IMR-90 (cell line): ENCODE measurements around the gene EME2. TPM values are rescaled to one million over a fixed set of nuclear protein-coding genes. Genes with fewer than 3 reads are reported as not detected.

Source experiments
- ATAC-seq: fragments of 200-7000 bp; cut with Tn5 transposase; 2 replicates; pipeline ENCODE4 v1.9.1; 2020; ENCODE audit warnings: low read depth, mild to moderate bottlenecking, moderate library complexity
- BruUV-seq: library from RNA; stranded (reverse); fragments of 400-500 nt; replicated peaks from 2 replicates; lab custom pipeline; 2021; lab: Mats Ljungman, UMichigan
- CTCF ChIA-PET: fragments of 300-600 bp; formaldehyde crosslinking; extraction: SDS; loops from one replicate; lab custom pipeline; 2021; ENCODE audit warnings: antibody characterized with exemption; lab: Yijun Ruan, JAX
- POLR2A ChIA-PET: fragments of 300-600 bp; sonication (Branson Sonifier 250); formaldehyde crosslinking; loops from one replicate; lab custom pipeline; 2022; ENCODE audit warnings: antibody characterized with exemption; ENCODE audit not compliant: unreplicated experiment; lab: Charles Lee
- DNase-seq: peaks from one replicate; pipeline ENCODE4 v3.0.0; 2013
- H2AFZ ChIP-seq: replicated peaks from 2 replicates; pipeline ENCODE3; 2013; ENCODE audit warnings: low read length, mild to moderate bottlenecking; ENCODE audit not compliant: poor library complexity
- H2AK5ac ChIP-seq: 2 replicates; pipeline ENCODE4 v1.6.1; 2013; ENCODE audit warnings: low read depth, low read length, inconsistent platforms
- H2AK9ac ChIP-seq: replicated peaks from 2 replicates; pipeline ENCODE3; 2013; ENCODE audit warnings: mild to moderate bottlenecking, low read depth, low read length, moderate library complexity; ENCODE audit not compliant: poor library complexity
- H2BK120ac ChIP-seq: 2 replicates; pipeline ENCODE4 v1.6.1; 2013; ENCODE audit warnings: low read depth, low read length, inconsistent platforms
- H2BK15ac ChIP-seq: 3 replicates; pipeline ENCODE4 v1.6.1; 2013; ENCODE audit warnings: low read depth, low read length, inconsistent platforms
- H2BK20ac ChIP-seq: 2 replicates; pipeline ENCODE4 v1.6.1; 2013; ENCODE audit warnings: low read depth, mild to moderate bottlenecking, inconsistent platforms, low read length, moderate library complexity
- H2BK5ac ChIP-seq: 2 replicates; pipeline ENCODE4 v1.6.1; 2013; ENCODE audit warnings: mild to moderate bottlenecking, low read depth, low read length, inconsistent platforms; ENCODE audit not compliant: poor library complexity, severe bottlenecking
- H3K14ac ChIP-seq: replicated peaks from 2 replicates; pipeline ENCODE4 v1.6.1; 2013; ENCODE audit warnings: low read depth, low read length, inconsistent platforms
- H3K18ac ChIP-seq: 2 replicates; pipeline ENCODE4 v1.6.1; 2013; ENCODE audit warnings: low read depth, low read length, control low read depth
- H3K23ac ChIP-seq: 2 replicates; pipeline ENCODE4 v1.6.1; 2013; ENCODE audit warnings: low read depth, low read length, inconsistent platforms
- H3K27ac ChIP-seq: 2 replicates; pipeline ENCODE4 v1.5.1; 2013; ENCODE audit warnings: mild to moderate bottlenecking, control low read depth, low read length; ENCODE audit not compliant: insufficient read depth
- H3K27me3 ChIP-seq: 2 replicates; pipeline ENCODE4 v1.6.1; 2013; ENCODE audit warnings: low read length; ENCODE audit not compliant: control insufficient read depth, insufficient read depth
- H3K36me3 ChIP-seq: 2 replicates; pipeline ENCODE4 v1.6.1; 2013; ENCODE audit warnings: low read length, mixed read lengths; ENCODE audit not compliant: control insufficient read depth, insufficient read depth
- H3K4ac ChIP-seq: 2 replicates; pipeline ENCODE4 v1.6.1; 2013; ENCODE audit warnings: low read depth, low read length, inconsistent platforms
- H3K4me1 ChIP-seq: 2 replicates; pipeline ENCODE4 v1.6.1; 2013; ENCODE audit warnings: low read length, mixed read lengths; ENCODE audit not compliant: control insufficient read depth, insufficient read depth
- H3K4me2 ChIP-seq: 2 replicates; pipeline ENCODE4 v1.6.1; 2013; ENCODE audit warnings: low read depth, mild to moderate bottlenecking, control low read depth, low read length, moderate library complexity
- H3K4me3 ChIP-seq: 2 replicates; pipeline ENCODE4 v1.5.1; 2013; ENCODE audit warnings: low read depth, mild to moderate bottlenecking, control low read depth, low read length, moderate library complexity; ENCODE audit not compliant: insufficient read depth
- H3K56ac ChIP-seq: 2 replicates; pipeline ENCODE4 v1.6.1; 2013; ENCODE audit warnings: low read length, inconsistent platforms; ENCODE audit not compliant: insufficient read depth; ENCODE audit errors: extremely low read depth
- H3K79me1 ChIP-seq, 2 experiments: 2 replicates each; pipeline ENCODE4 v1.6.1; 2013; ENCODE audit warnings: low read length in 2 of 2, inconsistent platforms in 1 of 2, low read depth in 1 of 2
- H3K9ac ChIP-seq: 2 replicates; pipeline ENCODE4 v1.6.1; 2013; ENCODE audit warnings: low read depth, low read length, control low read depth
- H3K9me1 ChIP-seq: 2 replicates; pipeline ENCODE4 v1.6.1; 2013; ENCODE audit warnings: low read length, inconsistent platforms; ENCODE audit not compliant: insufficient read depth
- H3K9me3 ChIP-seq: 2 replicates; pipeline ENCODE4 v1.6.1; 2013; ENCODE audit warnings: low read length; ENCODE audit not compliant: control insufficient read depth, insufficient read depth
- H4K20me1 ChIP-seq: 2 replicates; pipeline ENCODE4 v1.6.1; 2013; ENCODE audit warnings: low read length, inconsistent platforms; ENCODE audit not compliant: insufficient read depth
- H4K5ac ChIP-seq: 2 replicates; pipeline ENCODE4 v1.6.1; 2013; ENCODE audit warnings: mild to moderate bottlenecking, low read depth, low read length, control low read depth
- H4K8ac ChIP-seq, 2 experiments: 2 replicates each; pipeline ENCODE4 v1.6.1; 2013; ENCODE audit warnings: low read depth in 2 of 2, low read length in 2 of 2, control low read depth in 1 of 2, inconsistent platforms in 1 of 2
- H4K91ac ChIP-seq: 2 replicates; pipeline ENCODE4 v1.6.1; 2013; ENCODE audit warnings: low read depth, low read length, inconsistent platforms; ENCODE audit not compliant: insufficient read depth
- BHLHE40 ChIP-seq: fragments of 150-350 bp; IDR thresholded peaks from 2 replicates; pipeline ENCODE4 v1.6.1; 2016; ENCODE audit warnings: mild to moderate bottlenecking, low read depth, low read length
- CEBPB ChIP-seq: IDR thresholded peaks from 2 replicates; pipeline ENCODE4 v1.6.1; 2012; ENCODE audit warnings: low read depth, low read length, improper control_type of control experiment
- FOS ChIP-seq: fragments of 150-350 bp; IDR thresholded peaks from 2 replicates; pipeline ENCODE4 v1.6.1; 2016; ENCODE audit warnings: low read depth, low read length
- MAFK ChIP-seq: IDR thresholded peaks from 2 replicates; pipeline ENCODE4 v1.6.1; 2012; ENCODE audit warnings: low read depth, low read length, improper control_type of control experiment
- MXI1 ChIP-seq: IDR thresholded peaks from 2 replicates; pipeline ENCODE4 v1.6.1; 2012; ENCODE audit warnings: low read depth, mild to moderate bottlenecking, low read length, moderate library complexity, borderline replicate concordance
- NFE2L2 ChIP-seq: fragments of 150-350 bp; IDR thresholded peaks from 2 replicates; pipeline ENCODE4 v1.6.1; 2016; ENCODE audit warnings: low read depth, mild to moderate bottlenecking, low read length
- POLR2A ChIP-seq: IDR thresholded peaks from 2 replicates; pipeline ENCODE4 v1.6.1; 2012; ENCODE audit warnings: mild to moderate bottlenecking, low read depth, low read length
- RCOR1 ChIP-seq: IDR thresholded peaks from 2 replicates; pipeline ENCODE4 v1.6.1; 2012; ENCODE audit warnings: mild to moderate bottlenecking, low read length, improper control_type of control experiment; ENCODE audit not compliant: insufficient replicate concordance
- RFX5 ChIP-seq: IDR thresholded peaks from 2 replicates; pipeline ENCODE4 v1.8.0; 2012; ENCODE audit warnings: low read depth, mild to moderate bottlenecking, low read length, moderate library complexity
- SMC3 ChIP-seq: fragments of 150-350 bp; IDR thresholded peaks from 2 replicates; pipeline ENCODE4 v1.6.1; 2016; ENCODE audit warnings: low read depth, mild to moderate bottlenecking, antibody characterized with exemption, low read length, moderate library complexity
- WGBS, 2 experiments: methylation state at CpG; one replicate each; pipeline versions ENCODE4 v1.1.5 to v1.1.7; 2013; ENCODE audit warnings: missing lambda C conversion rate in 2 of 2; ENCODE audit not compliant: insufficient read length in 1 of 2; ENCODE audit errors: extremely low coverage in 2 of 2; 5-methylcytosine and 5-hydroxymethylcytosine counted together
- dilution Hi-C: fragments of 300-500 bp; cut with HindIII; formaldehyde crosslinking; loops from one replicate; pipeline ENCODE4 v1.14.3; 2018; ENCODE audit warnings: low sequenced_read_pairs; ENCODE audit not compliant: unreplicated experiment
- in situ Hi-C: fragments of 300-500 bp; cut with MboI; formaldehyde crosslinking; loops from 3 replicates; pipeline ENCODE4 v1.14.3; 2019; ENCODE audit warnings: low sequenced_read_pairs, inconsistent platforms, mixed read lengths
- intact Hi-C: fragments of 100-400 bp; cut with micrococcal nuclease; formaldehyde crosslinking; loops from 2 replicates; pipeline ENCODE4 v1.10.0; 2022
- polyA plus RNA-seq, 3 experiments: library from polyadenylated mRNA; depleted of rRNA; stranded (reverse); fragments of >200 nt; gene quantifications; 2 replicates each; pipeline ENCODE4 v1.2.3, GENCODE V29; 2012; ENCODE audit warnings: low replicate concordance in 1 of 3
- total RNA-seq: library from RNA; depleted of rRNA; stranded (reverse); fragments of >200 nt; gene quantifications from 2 replicates; pipeline ENCODE4 v1.2.3, GENCODE V29; 2012
- TF ChIP-seq, protein P1 (sequence below): conservative IDR thresholded peaks from 2 replicates; pipeline ENCODE4 v1.5.1; 2012; ENCODE audit warnings: mild to moderate bottlenecking, low read depth, low read length, improper control_type of control experiment

Gene EME2
- total and polyA plus RNA-seq, 2 of the 4 experiments (the other 2 are of a cell fraction): 1.3 to 9.6 TPM

DNA sequence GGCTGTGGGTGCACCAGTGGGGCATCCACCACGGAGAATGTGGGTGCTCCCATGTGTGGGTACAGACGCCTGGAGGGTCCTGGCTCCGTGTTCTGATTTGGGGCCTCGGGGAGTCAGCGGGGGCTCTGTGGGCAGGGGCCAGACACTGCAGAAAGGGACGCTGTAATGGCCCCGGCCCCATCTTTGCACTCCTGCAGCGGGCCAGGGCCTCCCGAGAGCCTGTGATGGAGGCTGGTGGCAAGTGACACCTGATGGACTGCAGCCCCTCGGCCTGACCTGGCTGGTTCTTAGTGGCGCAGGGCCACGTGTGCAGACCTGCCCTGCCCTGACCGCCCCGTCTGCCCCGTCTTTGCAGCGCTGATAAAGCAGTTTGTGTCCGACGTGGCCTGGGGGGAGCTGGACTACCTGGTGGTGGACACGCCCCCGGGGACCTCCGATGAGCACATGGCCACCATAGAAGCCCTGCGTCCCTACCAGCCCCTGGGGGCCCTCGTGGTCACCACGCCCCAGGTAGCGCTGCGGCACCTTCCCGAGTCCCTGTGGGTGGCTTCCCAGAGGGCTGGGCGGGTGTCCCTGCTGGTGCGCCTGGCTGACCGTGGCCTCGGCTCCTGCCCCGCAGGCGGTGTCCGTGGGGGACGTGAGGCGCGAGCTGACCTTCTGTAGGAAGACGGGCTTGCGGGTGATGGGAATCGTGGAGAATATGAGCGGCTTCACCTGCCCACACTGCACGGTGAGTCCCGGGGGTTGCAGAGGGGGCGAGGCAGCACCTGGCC is 14.9 kb downstream of the EME2 start:
- no peak for ATAC-seq
- BruUV-seq: no TSS peak
- Histone ChIP-seq H2BK5ac (no peak overlapping the region), H4K20me1 (peaks cover 38% of the 10 kb centered on the region), H2AFZ (no peak overlapping the region), H3K4me3 (no peak overlapping the region), H3K27me3 (no peaks in the 10 kb centered on the region), H3K36me3 (peaks cover 35% of the 10 kb centered on the region), H3K4me1 (no peaks in the 10 kb centered on the region), H3K4ac (no peak overlapping the region), H2BK20ac (no peak overlapping the region), H2BK120ac (no peak overlapping the region), H3K79me1 (peaks cover 12 to 40% of the 10 kb centered on the region in 2 experiments; a peak in 3 of 4 replicates), H2BK15ac (no peak overlapping the region), H3K23ac (no peak overlapping the region), H3K56ac (no peak overlapping the region), H3K9me1 (peaks cover 4% of the 10 kb centered on the region; the same call in 1 of the 2 replicates), H3K18ac (no peak overlapping the region), H2AK9ac (no peak overlapping the region), H3K4me2 (no peak overlapping the region), H2AK5ac (no peak overlapping the region), H4K5ac (no peak overlapping the region), H3K27ac (no peak overlapping the region), H3K9me3 (no peaks in the 10 kb centered on the region), H4K91ac (no peak overlapping the region), H3K9ac (no peak overlapping the region), H3K14ac (no peak overlapping the region), H4K8ac (no peak overlapping the region)
- no peak for TF ChIP-seq NFE2L2
- TF ChIP-seq RCOR1: no peak
- TF ChIP-seq CEBPB: no peak
- TF ChIP-seq POLR2A: no peak
- TF ChIP-seq BHLHE40: no peak
- no peak for TF ChIP-seq SMC3
- no peak for TF ChIP-seq MXI1
- TF ChIP-seq MAFK: no peak
- no peak for TF ChIP-seq FOS
- no peak for TF ChIP-seq RFX5
- TF ChIP-seq, protein P1, sequence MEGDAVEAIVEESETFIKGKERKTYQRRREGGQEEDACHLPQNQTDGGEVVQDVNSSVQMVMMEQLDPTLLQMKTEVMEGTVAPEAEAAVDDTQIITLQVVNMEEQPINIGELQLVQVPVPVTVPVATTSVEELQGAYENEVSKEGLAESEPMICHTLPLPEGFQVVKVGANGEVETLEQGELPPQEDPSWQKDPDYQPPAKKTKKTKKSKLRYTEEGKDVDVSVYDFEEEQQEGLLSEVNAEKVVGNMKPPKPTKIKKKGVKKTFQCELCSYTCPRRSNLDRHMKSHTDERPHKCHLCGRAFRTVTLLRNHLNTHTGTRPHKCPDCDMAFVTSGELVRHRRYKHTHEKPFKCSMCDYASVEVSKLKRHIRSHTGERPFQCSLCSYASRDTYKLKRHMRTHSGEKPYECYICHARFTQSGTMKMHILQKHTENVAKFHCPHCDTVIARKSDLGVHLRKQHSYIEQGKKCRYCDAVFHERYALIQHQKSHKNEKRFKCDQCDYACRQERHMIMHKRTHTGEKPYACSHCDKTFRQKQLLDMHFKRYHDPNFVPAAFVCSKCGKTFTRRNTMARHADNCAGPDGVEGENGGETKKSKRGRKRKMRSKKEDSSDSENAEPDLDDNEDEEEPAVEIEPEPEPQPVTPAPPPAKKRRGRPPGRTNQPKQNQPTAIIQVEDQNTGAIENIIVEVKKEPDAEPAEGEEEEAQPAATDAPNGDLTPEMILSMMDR: no peak
- dilution Hi-C loops: no loop called here
- intact Hi-C loops: no loop called here
- WGBS, 2 experiments: 96% methylated on average over 26 of the region's 44 CpGs; no CpG with 5 or more reads in 1 of the 2 experiments
- in situ Hi-C loops: no loop called here
- ChIA-PET CTCF (no interaction called here), POLR2A (no interaction called here)
- no peak for DNase-seq
